Stimulated activated naive CD4-positive, alpha-beta T cell (primary cell): Measurements from ENCODE around the gene KMT2C.

Experiments used
- DNase-seq, 6 experiments: peaks; one replicate each; lab custom pipeline; 2025; lab: John Stamatoyannopoulos, UW

Gene KMT2C

DNA sequence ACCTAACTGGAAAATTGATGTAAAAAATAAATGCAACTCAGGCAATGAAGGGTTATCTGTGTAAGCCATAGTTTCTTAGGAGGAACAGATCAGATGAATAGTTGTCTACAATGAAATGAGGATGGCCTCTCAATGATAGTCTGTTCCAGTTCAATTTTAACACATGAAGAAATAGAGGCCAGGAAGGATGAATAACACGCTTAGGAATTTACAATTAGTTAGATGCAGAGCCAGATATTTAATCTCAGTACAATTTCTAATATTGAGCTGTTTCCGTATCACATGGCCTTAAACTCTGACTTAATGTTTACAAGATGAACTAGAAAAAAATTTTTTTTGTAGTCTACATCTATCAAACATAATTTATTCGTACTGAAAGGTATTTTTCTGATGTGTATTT is 233.7 kb downstream of the KMT2C start:
- no peak for DNase-seq

DNA sequence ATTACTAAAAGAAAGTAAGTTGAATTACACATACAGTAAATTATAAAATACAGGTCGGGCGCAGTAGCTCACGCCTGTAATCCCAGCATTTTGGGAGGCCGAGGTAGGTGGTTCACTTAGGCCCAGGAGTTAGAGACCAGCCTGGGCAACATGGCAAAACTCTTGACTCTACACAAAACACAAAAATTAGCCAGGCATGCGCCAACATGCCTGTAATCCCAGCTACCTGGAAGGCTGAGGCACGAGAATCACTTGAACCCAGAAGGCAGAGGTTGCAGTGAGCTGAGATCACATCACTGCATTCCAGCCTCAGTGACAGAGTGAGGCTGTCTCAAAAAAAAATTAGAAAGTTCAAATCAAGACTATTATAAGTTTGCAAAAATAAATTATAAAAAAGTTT is 235.4 kb downstream of the KMT2C start:
- no peak for DNase-seq

GRCh38 chr7:152196391-152196790 is 239.4 kb downstream of the KMT2C start:
- DNase-seq = no peak

DNA sequence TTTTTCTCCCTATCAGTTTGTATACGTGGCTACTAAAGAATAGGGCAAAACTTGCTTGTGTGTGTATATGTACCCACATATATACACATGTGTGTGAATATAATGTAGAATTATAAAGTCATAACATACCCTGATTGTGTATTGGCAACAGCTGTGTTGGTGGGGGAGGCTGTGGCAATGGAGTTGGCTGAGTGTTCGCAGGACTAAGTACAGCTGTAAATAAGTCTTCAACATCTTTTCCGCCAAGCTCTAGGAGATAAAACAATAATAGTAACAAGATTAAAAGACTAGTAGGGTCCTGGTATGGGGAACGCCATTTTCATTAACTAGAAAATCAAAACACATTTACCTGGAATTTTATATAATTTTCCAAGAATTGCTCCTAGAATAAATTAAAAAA is 241.9 kb downstream of the KMT2C start:
- no peak for DNase-seq

DNA sequence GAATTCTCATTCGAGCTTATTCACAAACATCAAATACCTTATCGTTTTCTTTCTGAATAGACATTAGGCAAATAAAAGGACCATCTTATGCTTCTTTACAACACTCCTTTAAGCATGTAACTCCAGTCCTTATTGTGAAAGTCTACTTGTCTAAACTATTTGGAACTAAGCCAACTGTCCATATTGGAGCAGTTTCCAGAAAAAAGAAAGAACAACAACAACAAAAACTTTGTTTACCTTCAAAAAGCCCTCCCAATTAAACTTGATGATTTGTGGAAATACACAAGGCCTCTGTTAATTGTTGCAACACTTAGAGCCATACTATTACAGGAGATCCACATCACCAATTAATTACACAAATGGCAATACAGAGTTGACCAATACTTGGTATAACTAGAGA is 246.7 kb downstream of the KMT2C start:
- DNase-seq = no peak

DNA sequence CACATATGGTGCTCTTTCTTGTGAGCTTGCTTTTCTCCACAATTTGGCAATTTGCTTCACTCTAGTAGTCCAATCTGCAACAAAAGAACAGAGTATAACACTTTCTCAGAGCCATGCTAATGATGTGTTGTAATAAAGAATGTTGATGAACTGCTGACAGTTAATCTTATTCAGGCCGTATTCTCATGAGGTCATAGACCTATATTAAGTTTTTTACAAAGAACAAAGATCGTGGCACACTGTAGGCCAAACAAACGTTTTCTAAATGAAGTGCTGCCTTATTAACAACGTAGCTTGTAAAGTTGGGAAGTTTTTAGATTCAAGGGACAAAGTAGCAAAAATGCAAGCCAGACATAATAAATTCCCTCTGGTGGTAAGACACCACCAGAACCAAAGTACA is 250.2 kb downstream of the KMT2C start:
- no peak for DNase-seq

DNA sequence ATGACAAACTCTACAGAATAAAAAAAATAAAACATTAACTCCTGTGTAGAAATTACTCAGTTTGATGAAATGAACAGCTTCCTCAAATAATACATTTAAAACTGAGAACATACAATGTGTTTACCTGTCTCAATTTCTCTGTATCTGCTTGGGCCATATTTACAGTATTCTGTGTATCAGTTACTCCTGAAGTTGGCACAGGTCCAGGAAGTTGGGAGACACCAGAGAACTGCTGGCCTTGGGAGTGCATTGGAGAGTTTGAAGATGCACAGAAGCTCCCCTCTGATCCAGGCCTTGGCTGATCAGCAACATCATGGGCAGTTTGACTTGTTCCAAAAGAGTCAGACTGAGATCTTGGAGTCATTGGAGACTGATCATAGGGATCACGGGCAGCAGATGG is 255.2 kb downstream of the KMT2C start:
- no peak for DNase-seq

GRCh38 chr7:152180048-152180447 is 255.8 kb downstream of the KMT2C start:
- DNase-seq = no peak

- DNase-seq = no peak
These were observed 257.3 kb downstream of the KMT2C start for GRCh38 chr7:152178405-152179058.

GRCh38 chr7:152177681-152178404 is 258.0 kb downstream of the KMT2C start:
- DNase-seq = no peak

- no peak for DNase-seq
These were observed 259.0 kb downstream of the KMT2C start for GRCh38 chr7:152176797-152177196.

DNA sequence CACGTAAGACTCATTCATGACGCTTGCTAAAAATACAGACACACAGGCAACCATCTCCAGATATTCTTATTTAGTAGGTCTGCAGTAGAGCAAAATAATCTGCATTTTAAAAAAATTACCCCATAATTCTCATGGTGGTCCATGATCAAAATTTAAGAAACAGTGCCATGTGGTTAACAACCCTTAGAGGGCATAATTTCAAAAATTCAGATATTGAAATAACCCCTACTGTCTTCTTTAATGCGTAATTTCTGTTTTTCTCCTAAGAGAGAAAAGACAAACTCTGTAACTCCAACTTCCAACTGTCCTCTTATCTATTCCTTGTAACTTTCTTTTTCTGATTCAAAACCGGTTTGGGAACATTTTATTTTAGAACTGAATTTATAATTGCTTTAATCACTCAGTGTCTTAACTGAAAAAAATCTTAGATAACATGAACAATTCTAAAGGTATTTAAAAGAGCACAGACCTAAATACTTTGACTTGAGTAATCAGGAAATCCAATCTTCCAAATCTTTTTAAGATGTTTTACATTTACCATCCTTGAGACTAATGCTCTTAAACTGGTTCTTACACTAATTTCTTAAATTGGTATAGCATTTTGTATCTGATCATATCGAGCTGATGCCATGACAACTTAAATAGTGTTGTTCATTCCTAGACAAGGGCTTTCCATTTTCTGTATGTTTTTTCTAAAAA is 262.3 kb downstream of the KMT2C start:
- DNase-seq = no peak

DNA sequence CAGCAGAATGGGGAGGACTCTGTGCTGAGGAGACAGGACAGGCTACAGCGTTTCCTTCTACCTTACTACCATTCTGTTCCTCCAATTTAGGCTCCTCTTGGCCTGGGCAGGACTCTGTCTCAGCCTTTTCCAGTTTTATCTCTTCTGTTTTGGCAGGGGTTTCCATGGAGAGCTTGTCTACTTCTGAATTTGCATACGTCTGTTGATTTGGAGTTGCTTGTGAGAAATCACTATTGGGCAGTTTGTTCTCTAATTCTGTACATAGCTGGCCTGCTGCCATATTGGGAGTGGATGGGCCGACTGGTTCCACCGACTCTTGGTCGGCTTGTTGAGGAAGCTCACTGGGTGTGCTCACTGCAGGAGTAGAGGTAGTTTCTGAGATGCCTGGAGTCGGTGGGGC is 273.5 kb downstream of the KMT2C start:
- no peak for DNase-seq

- no peak for DNase-seq
These were observed 274.6 kb downstream of the KMT2C start for GRCh38 chr7:152161171-152161570.

DNA sequence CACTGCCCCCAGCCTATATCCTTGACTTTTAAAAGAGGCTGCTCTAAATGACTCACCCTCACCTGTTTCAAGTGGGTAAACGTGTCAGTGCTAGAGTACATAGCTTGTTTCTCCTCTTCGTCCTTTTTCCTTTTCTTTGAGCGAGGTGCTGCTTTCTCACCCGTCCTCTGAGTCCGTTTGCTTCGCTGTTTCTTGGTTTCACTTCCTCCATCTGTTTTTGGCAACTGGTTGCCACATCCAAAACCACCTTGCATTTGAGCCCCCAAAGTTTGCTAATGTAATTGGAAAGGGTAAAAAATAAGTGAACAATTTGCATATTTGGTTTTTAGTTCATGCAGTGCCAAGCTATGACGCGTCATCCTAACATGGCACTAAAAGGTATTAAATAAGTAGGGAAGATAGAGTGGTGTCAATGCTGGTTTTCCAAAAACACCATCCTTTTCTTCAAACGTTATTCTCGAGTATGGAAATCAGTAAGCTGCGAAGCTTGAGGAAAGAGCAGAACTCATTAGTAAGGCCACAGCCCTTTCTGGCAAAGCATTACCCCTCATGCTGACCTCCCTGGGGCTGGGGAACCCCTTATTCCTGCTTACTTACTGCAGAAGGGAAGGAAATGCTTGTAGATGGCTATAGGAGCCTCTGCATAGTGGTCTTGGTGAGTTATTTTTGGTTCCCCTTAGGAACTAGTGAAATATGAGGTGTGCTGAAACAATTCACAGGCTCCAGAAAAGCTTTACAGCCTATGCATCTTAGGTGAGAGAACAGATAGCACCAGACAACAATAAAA is 276.8 kb downstream of the KMT2C start:
- no peak for DNase-seq

- no peak for DNase-seq
These were observed 283.5 kb downstream of the KMT2C start for GRCh38 chr7:152152267-152152666.

- no peak for DNase-seq
These were observed 286.4 kb downstream of the KMT2C start for GRCh38 chr7:152149363-152149762.

GRCh38 chr7:152148706-152149105 is 287.1 kb downstream of the KMT2C start:
- DNase-seq = no peak

- DNase-seq = peak in 4 of 6 experiments; percentile 15 to 62 (median 42)
These were observed 289.8 kb downstream of the KMT2C start for GRCh38 chr7:152145853-152146466.

- DNase-seq = peak in 3 of 6 experiments; percentile 56 to 71 (median 64)
These were observed 291.1 kb downstream of the KMT2C start for GRCh38 chr7:152144557-152145245.

- peak in 3 of 6 experiments; percentile 23 to 33 (median 33) for DNase-seq
These were observed 292.7 kb downstream of the KMT2C start for GRCh38 chr7:152142976-152143595.
